IMR-90 (cell line): ENCODE measurements around the gene ASXL1. TPM values are rescaled to one million over a fixed set of nuclear protein-coding genes. Genes with fewer than 3 reads are reported as not detected.

Experiments
- ATAC-seq: fragments of 200-7000 bp; cut with Tn5 transposase; 2 replicates; pipeline ENCODE4 v1.9.1; 2020; ENCODE audit warnings: low read depth, mild to moderate bottlenecking, moderate library complexity
- BruUV-seq: library from RNA; stranded (reverse); fragments of 400-500 nt; replicated peaks from 2 replicates; lab custom pipeline; 2021; lab: Mats Ljungman, UMichigan
- CTCF ChIA-PET: fragments of 300-600 bp; formaldehyde crosslinking; extraction: SDS; loops from one replicate; lab custom pipeline; 2021; ENCODE audit warnings: antibody characterized with exemption; lab: Yijun Ruan, JAX
- POLR2A ChIA-PET: fragments of 300-600 bp; sonication (Branson Sonifier 250); formaldehyde crosslinking; loops from one replicate; lab custom pipeline; 2022; ENCODE audit warnings: antibody characterized with exemption; ENCODE audit not compliant: unreplicated experiment; lab: Charles Lee
- DNase-seq: peaks from one replicate; pipeline ENCODE4 v3.0.0; 2013
- H2AFZ ChIP-seq: replicated peaks from 2 replicates; pipeline ENCODE3; 2013; ENCODE audit warnings: low read length, mild to moderate bottlenecking; ENCODE audit not compliant: poor library complexity
- H2AK5ac ChIP-seq: 2 replicates; pipeline ENCODE4 v1.6.1; 2013; ENCODE audit warnings: low read depth, low read length, inconsistent platforms
- H2AK9ac ChIP-seq: replicated peaks from 2 replicates; pipeline ENCODE3; 2013; ENCODE audit warnings: mild to moderate bottlenecking, low read depth, low read length, moderate library complexity; ENCODE audit not compliant: poor library complexity
- H2BK120ac ChIP-seq: 2 replicates; pipeline ENCODE4 v1.6.1; 2013; ENCODE audit warnings: low read depth, low read length, inconsistent platforms
- H2BK15ac ChIP-seq: 3 replicates; pipeline ENCODE4 v1.6.1; 2013; ENCODE audit warnings: low read depth, low read length, inconsistent platforms
- H2BK20ac ChIP-seq: 2 replicates; pipeline ENCODE4 v1.6.1; 2013; ENCODE audit warnings: low read depth, mild to moderate bottlenecking, inconsistent platforms, low read length, moderate library complexity
- H2BK5ac ChIP-seq: 2 replicates; pipeline ENCODE4 v1.6.1; 2013; ENCODE audit warnings: mild to moderate bottlenecking, low read depth, low read length, inconsistent platforms; ENCODE audit not compliant: poor library complexity, severe bottlenecking
- H3K14ac ChIP-seq: replicated peaks from 2 replicates; pipeline ENCODE4 v1.6.1; 2013; ENCODE audit warnings: low read depth, low read length, inconsistent platforms
- H3K18ac ChIP-seq: 2 replicates; pipeline ENCODE4 v1.6.1; 2013; ENCODE audit warnings: low read depth, low read length, control low read depth
- H3K23ac ChIP-seq: 2 replicates; pipeline ENCODE4 v1.6.1; 2013; ENCODE audit warnings: low read depth, low read length, inconsistent platforms
- H3K27ac ChIP-seq: 2 replicates; pipeline ENCODE4 v1.5.1; 2013; ENCODE audit warnings: mild to moderate bottlenecking, control low read depth, low read length; ENCODE audit not compliant: insufficient read depth
- H3K27me3 ChIP-seq: 2 replicates; pipeline ENCODE4 v1.6.1; 2013; ENCODE audit warnings: low read length; ENCODE audit not compliant: control insufficient read depth, insufficient read depth
- H3K36me3 ChIP-seq: 2 replicates; pipeline ENCODE4 v1.6.1; 2013; ENCODE audit warnings: low read length, mixed read lengths; ENCODE audit not compliant: control insufficient read depth, insufficient read depth
- H3K4ac ChIP-seq: 2 replicates; pipeline ENCODE4 v1.6.1; 2013; ENCODE audit warnings: low read depth, low read length, inconsistent platforms
- H3K4me1 ChIP-seq: 2 replicates; pipeline ENCODE4 v1.6.1; 2013; ENCODE audit warnings: low read length, mixed read lengths; ENCODE audit not compliant: control insufficient read depth, insufficient read depth
- H3K4me2 ChIP-seq: 2 replicates; pipeline ENCODE4 v1.6.1; 2013; ENCODE audit warnings: low read depth, mild to moderate bottlenecking, control low read depth, low read length, moderate library complexity
- H3K4me3 ChIP-seq: 2 replicates; pipeline ENCODE4 v1.5.1; 2013; ENCODE audit warnings: low read depth, mild to moderate bottlenecking, control low read depth, low read length, moderate library complexity; ENCODE audit not compliant: insufficient read depth
- H3K56ac ChIP-seq: 2 replicates; pipeline ENCODE4 v1.6.1; 2013; ENCODE audit warnings: low read length, inconsistent platforms; ENCODE audit not compliant: insufficient read depth; ENCODE audit errors: extremely low read depth
- H3K79me1 ChIP-seq, 2 experiments: 2 replicates each; pipeline ENCODE4 v1.6.1; 2013; ENCODE audit warnings: low read length in 2 of 2, inconsistent platforms in 1 of 2, low read depth in 1 of 2
- H3K9ac ChIP-seq: 2 replicates; pipeline ENCODE4 v1.6.1; 2013; ENCODE audit warnings: low read depth, low read length, control low read depth
- H3K9me1 ChIP-seq: 2 replicates; pipeline ENCODE4 v1.6.1; 2013; ENCODE audit warnings: low read length, inconsistent platforms; ENCODE audit not compliant: insufficient read depth
- H3K9me3 ChIP-seq: 2 replicates; pipeline ENCODE4 v1.6.1; 2013; ENCODE audit warnings: low read length; ENCODE audit not compliant: control insufficient read depth, insufficient read depth
- H4K20me1 ChIP-seq: 2 replicates; pipeline ENCODE4 v1.6.1; 2013; ENCODE audit warnings: low read length, inconsistent platforms; ENCODE audit not compliant: insufficient read depth
- H4K5ac ChIP-seq: 2 replicates; pipeline ENCODE4 v1.6.1; 2013; ENCODE audit warnings: mild to moderate bottlenecking, low read depth, low read length, control low read depth
- H4K8ac ChIP-seq, 2 experiments: 2 replicates each; pipeline ENCODE4 v1.6.1; 2013; ENCODE audit warnings: low read depth in 2 of 2, low read length in 2 of 2, control low read depth in 1 of 2, inconsistent platforms in 1 of 2
- H4K91ac ChIP-seq: 2 replicates; pipeline ENCODE4 v1.6.1; 2013; ENCODE audit warnings: low read depth, low read length, inconsistent platforms; ENCODE audit not compliant: insufficient read depth
- BHLHE40 ChIP-seq: fragments of 150-350 bp; IDR thresholded peaks from 2 replicates; pipeline ENCODE4 v1.6.1; 2016; ENCODE audit warnings: mild to moderate bottlenecking, low read depth, low read length
- CEBPB ChIP-seq: IDR thresholded peaks from 2 replicates; pipeline ENCODE4 v1.6.1; 2012; ENCODE audit warnings: low read depth, low read length, improper control_type of control experiment
- CHD1 ChIP-seq: IDR thresholded peaks from 2 replicates; pipeline ENCODE4 v1.6.1; 2012; ENCODE audit warnings: low read depth, low read length, improper control_type of control experiment
- MAZ ChIP-seq: IDR thresholded peaks from 2 replicates; pipeline ENCODE4 v1.6.1; 2012; ENCODE audit warnings: low read depth, mild to moderate bottlenecking, low read length, improper control_type of control experiment, moderate library complexity, borderline replicate concordance
- MXI1 ChIP-seq: IDR thresholded peaks from 2 replicates; pipeline ENCODE4 v1.6.1; 2012; ENCODE audit warnings: low read depth, mild to moderate bottlenecking, low read length, moderate library complexity, borderline replicate concordance
- POLR2A ChIP-seq: IDR thresholded peaks from 2 replicates; pipeline ENCODE4 v1.6.1; 2012; ENCODE audit warnings: mild to moderate bottlenecking, low read depth, low read length
- RAD21 ChIP-seq: IDR thresholded peaks from 2 replicates; pipeline ENCODE4 v1.6.1; 2012; ENCODE audit warnings: low read length, improper control_type of control experiment
- RCOR1 ChIP-seq: IDR thresholded peaks from 2 replicates; pipeline ENCODE4 v1.6.1; 2012; ENCODE audit warnings: mild to moderate bottlenecking, low read length, improper control_type of control experiment; ENCODE audit not compliant: insufficient replicate concordance
- SMC3 ChIP-seq: fragments of 150-350 bp; IDR thresholded peaks from 2 replicates; pipeline ENCODE4 v1.6.1; 2016; ENCODE audit warnings: low read depth, mild to moderate bottlenecking, antibody characterized with exemption, low read length, moderate library complexity
- WGBS, 2 experiments: methylation state at CpG; one replicate each; pipeline versions ENCODE4 v1.1.5 to v1.1.7; 2013; ENCODE audit warnings: missing lambda C conversion rate in 2 of 2; ENCODE audit not compliant: insufficient read length in 1 of 2; ENCODE audit errors: extremely low coverage in 2 of 2; 5-methylcytosine and 5-hydroxymethylcytosine counted together
- dilution Hi-C: fragments of 300-500 bp; cut with HindIII; formaldehyde crosslinking; loops from one replicate; pipeline ENCODE4 v1.14.3; 2018; ENCODE audit warnings: low sequenced_read_pairs; ENCODE audit not compliant: unreplicated experiment
- in situ Hi-C: fragments of 300-500 bp; cut with MboI; formaldehyde crosslinking; loops from 3 replicates; pipeline ENCODE4 v1.14.3; 2019; ENCODE audit warnings: low sequenced_read_pairs, inconsistent platforms, mixed read lengths
- intact Hi-C: fragments of 100-400 bp; cut with micrococcal nuclease; formaldehyde crosslinking; loops from 2 replicates; pipeline ENCODE4 v1.10.0; 2022
- polyA plus RNA-seq, 3 experiments: library from polyadenylated mRNA; depleted of rRNA; stranded (reverse); fragments of >200 nt; gene quantifications; 2 replicates each; pipeline ENCODE4 v1.2.3, GENCODE V29; 2012; ENCODE audit warnings: low replicate concordance in 1 of 3
- total RNA-seq: library from RNA; depleted of rRNA; stranded (reverse); fragments of >200 nt; gene quantifications from 2 replicates; pipeline ENCODE4 v1.2.3, GENCODE V29; 2012
- TF ChIP-seq, protein P1 (sequence below): fragments of 150-350 bp; IDR thresholded peaks from 2 replicates; pipeline ENCODE4 v1.6.1; 2016; ENCODE audit warnings: low read depth, mild to moderate bottlenecking, low read length, moderate library complexity, borderline replicate concordance
- TF ChIP-seq, protein P2 (sequence below): conservative IDR thresholded peaks from 2 replicates; pipeline ENCODE4 v1.5.1; 2012; ENCODE audit warnings: mild to moderate bottlenecking, low read depth, low read length, improper control_type of control experiment

The ASXL1 gene
- total and polyA plus RNA-seq, 2 of the 4 experiments (the other 2 are of a cell fraction): 29.9 to 37.1 TPM

DNA sequence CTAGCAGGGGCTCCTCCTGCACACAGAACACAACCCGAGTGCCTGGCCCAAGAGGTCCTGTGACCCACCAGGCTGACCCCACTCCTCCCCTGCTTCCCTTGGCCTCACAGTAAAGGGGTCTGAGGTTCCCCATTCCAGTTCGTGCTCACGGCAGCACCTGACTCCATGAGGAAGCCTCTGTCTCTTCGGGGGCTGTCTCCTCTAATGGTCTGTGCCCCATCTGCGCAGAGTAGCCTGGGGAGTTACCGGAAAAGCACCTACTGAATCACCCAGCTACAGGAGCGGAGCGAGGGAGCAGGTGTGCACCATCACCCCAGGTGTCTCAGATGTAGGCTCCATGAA lies 93.2 kb downstream of the ASXL1 start:
- dilution Hi-C loops (no loop called here), in situ Hi-C loops (no loop called here), intact Hi-C loops (no loop called here)
- H3K18ac ChIP-seq: no peak overlapping the region
- H2AK5ac ChIP-seq: no peak overlapping the region
- no peak overlapping the region for H3K4ac ChIP-seq
- H3K79me1 ChIP-seq: peaks cover 25 to 36% of the 10 kb centered on the region in 2 experiments
- no peak overlapping the region for H3K9ac ChIP-seq
- peaks cover 86% of the 10 kb centered on the region for H3K36me3 ChIP-seq
- no peak for TF ChIP-seq CEBPB
- TF ChIP-seq POLR2A: no peak
- TF ChIP-seq, protein P1, sequence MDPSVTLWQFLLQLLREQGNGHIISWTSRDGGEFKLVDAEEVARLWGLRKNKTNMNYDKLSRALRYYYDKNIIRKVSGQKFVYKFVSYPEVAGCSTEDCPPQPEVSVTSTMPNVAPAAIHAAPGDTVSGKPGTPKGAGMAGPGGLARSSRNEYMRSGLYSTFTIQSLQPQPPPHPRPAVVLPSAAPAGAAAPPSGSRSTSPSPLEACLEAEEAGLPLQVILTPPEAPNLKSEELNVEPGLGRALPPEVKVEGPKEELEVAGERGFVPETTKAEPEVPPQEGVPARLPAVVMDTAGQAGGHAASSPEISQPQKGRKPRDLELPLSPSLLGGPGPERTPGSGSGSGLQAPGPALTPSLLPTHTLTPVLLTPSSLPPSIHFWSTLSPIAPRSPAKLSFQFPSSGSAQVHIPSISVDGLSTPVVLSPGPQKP: no peak
- no peak for TF ChIP-seq BHLHE40
- TF ChIP-seq RAD21: no peak
- TF ChIP-seq MXI1: no peak
- TF ChIP-seq, protein P2, sequence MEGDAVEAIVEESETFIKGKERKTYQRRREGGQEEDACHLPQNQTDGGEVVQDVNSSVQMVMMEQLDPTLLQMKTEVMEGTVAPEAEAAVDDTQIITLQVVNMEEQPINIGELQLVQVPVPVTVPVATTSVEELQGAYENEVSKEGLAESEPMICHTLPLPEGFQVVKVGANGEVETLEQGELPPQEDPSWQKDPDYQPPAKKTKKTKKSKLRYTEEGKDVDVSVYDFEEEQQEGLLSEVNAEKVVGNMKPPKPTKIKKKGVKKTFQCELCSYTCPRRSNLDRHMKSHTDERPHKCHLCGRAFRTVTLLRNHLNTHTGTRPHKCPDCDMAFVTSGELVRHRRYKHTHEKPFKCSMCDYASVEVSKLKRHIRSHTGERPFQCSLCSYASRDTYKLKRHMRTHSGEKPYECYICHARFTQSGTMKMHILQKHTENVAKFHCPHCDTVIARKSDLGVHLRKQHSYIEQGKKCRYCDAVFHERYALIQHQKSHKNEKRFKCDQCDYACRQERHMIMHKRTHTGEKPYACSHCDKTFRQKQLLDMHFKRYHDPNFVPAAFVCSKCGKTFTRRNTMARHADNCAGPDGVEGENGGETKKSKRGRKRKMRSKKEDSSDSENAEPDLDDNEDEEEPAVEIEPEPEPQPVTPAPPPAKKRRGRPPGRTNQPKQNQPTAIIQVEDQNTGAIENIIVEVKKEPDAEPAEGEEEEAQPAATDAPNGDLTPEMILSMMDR: no peak
- TF ChIP-seq SMC3: no peak
- no peak for TF ChIP-seq RCOR1
- no peak for TF ChIP-seq CHD1
- no peak for TF ChIP-seq MAZ
- no peak overlapping the region for H4K8ac ChIP-seq
- H2AK9ac ChIP-seq: no peak overlapping the region
- H4K91ac ChIP-seq: no peak overlapping the region
- H3K14ac ChIP-seq: no peak overlapping the region
- ChIA-PET CTCF (no interaction called here), POLR2A (no interaction called here)
- WGBS, 2 experiments: 100% methylated on average over 1 of the region's 8 CpGs; no CpG with 5 or more reads in 1 of the 2 experiments
- no peak for ATAC-seq
- no peak overlapping the region for H4K5ac ChIP-seq
- H3K9me1 ChIP-seq: peaks cover 4% of the 10 kb centered on the region; the same call in 1 of the 2 replicates
- DNase-seq: no peak
- BruUV-seq: no TSS peak
- H3K27me3 ChIP-seq: no peaks in the 10 kb centered on the region
- H3K4me3 ChIP-seq: no peak overlapping the region
- no peaks in the 10 kb centered on the region; the same call in 1 of the 2 replicates for H3K4me1 ChIP-seq
- no peak overlapping the region for H3K4me2 ChIP-seq
- H2BK5ac ChIP-seq: no peak overlapping the region
- no peak overlapping the region for H2BK120ac ChIP-seq
- no peak overlapping the region for H3K27ac ChIP-seq
- H3K23ac ChIP-seq: no peak overlapping the region
- no peak overlapping the region for H2AFZ ChIP-seq
- H3K56ac ChIP-seq: no peak overlapping the region
- no peak overlapping the region for H2BK20ac ChIP-seq
- H4K20me1 ChIP-seq: peaks cover 22% of the 10 kb centered on the region
- H3K9me3 ChIP-seq: no peaks in the 10 kb centered on the region
- no peak overlapping the region for H2BK15ac ChIP-seq
